HG03175 (cell line): ENCODE results near the gene SPRY1.
A peak's percentile ranks its signal among the peaks of the same experiment; 100 is the strongest.

Experiments
- ATAC-seq: cut with Tn5 transposase; IDR thresholded peaks from one replicate; pipeline ENCODE4 v1.9.1; 2021; ENCODE audit warnings: mild to moderate bottlenecking, moderate library complexity; ENCODE audit not compliant: unreplicated experiment

SPRY1 gene

GRCh38 chr4:123396307-123397143 is at the start of gene SPRY1:
Gene SPRY1 (plus strand): TSS chr4:123396795. CDS start chr4:123401592, 4,797 bp downstream.
- ATAC-seq, result peak; percentile 43

GRCh38 chr4:123346951-123347350 is 49.6 kb upstream of the SPRY1 start:
- peak; percentile 52 for ATAC-seq

- ATAC-seq, result no peak
Observed at GRCh38 chr4:123348946-123349345, 47.6 kb upstream of the SPRY1 start.

GRCh38 chr4:123349421-123350190 is 47.0 kb upstream of the SPRY1 start:
- no peak for ATAC-seq

- no peak for ATAC-seq
Observed at GRCh38 chr4:123350191-123350544, 46.4 kb upstream of the SPRY1 start.

- no peak for ATAC-seq
Observed at GRCh38 chr4:123350726-123351125, 45.9 kb upstream of the SPRY1 start.

- ATAC-seq, result no peak
Observed at GRCh38 chr4:123351713-123352112, 44.9 kb upstream of the SPRY1 start.

- no peak for ATAC-seq
Observed at GRCh38 chr4:123352240-123352945, 44.2 kb upstream of the SPRY1 start.

GRCh38 chr4:123352966-123353365 is 43.6 kb upstream of the SPRY1 start:
- ATAC-seq, result no peak

- ATAC-seq, result no peak
Observed at GRCh38 chr4:123353656-123354055, 42.9 kb upstream of the SPRY1 start.

- no peak for ATAC-seq
Observed at GRCh38 chr4:123354701-123355100, 41.9 kb upstream of the SPRY1 start.

- ATAC-seq, result no peak
Observed at GRCh38 chr4:123356921-123357320, 39.7 kb upstream of the SPRY1 start.

GRCh38 chr4:123359449-123360315 is 36.9 kb upstream of the SPRY1 start:
- ATAC-seq, result no peak

GRCh38 chr4:123361195-123361861 is 35.3 kb upstream of the SPRY1 start:
- ATAC-seq, result no peak

- no peak for ATAC-seq
Observed at GRCh38 chr4:123362103-123362502, 34.5 kb upstream of the SPRY1 start.

- peak; percentile 97 for ATAC-seq
Observed at GRCh38 chr4:123363729-123364128, 32.9 kb upstream of the SPRY1 start.

GRCh38 chr4:123364906-123365305 is 31.7 kb upstream of the SPRY1 start:
- no peak for ATAC-seq

- ATAC-seq, result no peak
Observed at GRCh38 chr4:123365412-123365811, 31.2 kb upstream of the SPRY1 start.

- ATAC-seq, result no peak
Observed at GRCh38 chr4:123366144-123366748, 30.3 kb upstream of the SPRY1 start.

GRCh38 chr4:123378794-123379193 is 17.8 kb upstream of the SPRY1 start:
- no peak for ATAC-seq
